ENCODE data around the gene POLR1A. TPM values are rescaled to one million over a fixed set of nuclear protein-coding genes. Genes with fewer than 3 reads are reported as not detected.

The POLR1A gene
- total and polyA plus RNA-seq, 4 donors, result 3.2 to 12.3 (median 6.1) TPM

- DNase-seq (ENCODE audit: low spot score), result no peak
- Histone ChIP-seq H3K27me3 (ENCODE audit: control insufficient read depth in 4 of 4, insufficient read depth in 4 of 4, low read length in 3 of 4) (no peaks in the 10 kb centered on the region), H3K9ac (ENCODE audit: low read depth in 1 of 2, low read length in 2 of 2) (no peak overlapping the region), H3K27ac (ENCODE audit: low read depth in 1 of 2, low read length in 2 of 2) (no peak overlapping the region), H3K4me3 (ENCODE audit: low read depth in 1 of 3, low read length in 3 of 3) (no peak overlapping the region), H3K36me3 (ENCODE audit: control insufficient read depth in 4 of 4, insufficient read depth in 3 of 4, low read depth in 1 of 4, low read length in 3 of 4) (no peaks in the 10 kb centered on the region), H3K9me3 (ENCODE audit: control insufficient read depth in 4 of 4, low read length in 3 of 4) (peaks cover 0 to 8% (median 6%) of the 10 kb centered on the region in 4 donors), H3K4me1 (ENCODE audit: control insufficient read depth in 4 of 4, insufficient read depth in 4 of 4, low read length in 3 of 4) (no peaks in the 10 kb centered on the region)
- WGBS, result 83% methylated on average over 22 of the region's 22 CpGs
- TF ChIP-seq NR2F2 (IDR thresholded peaks at IDR 0.05), result no peak
- TF ChIP-seq FOXA1 (IDR thresholded peaks at IDR 0.05), result no peak
- TF ChIP-seq REST (IDR thresholded peaks at IDR 0.05), result no peak
- no peak for TF ChIP-seq TAF1 (conservative IDR thresholded peaks at IDR 0.05)
- no peak for TF ChIP-seq HNF4A (conservative IDR thresholded peaks at IDR 0.05)
- TF ChIP-seq, protein P1, sequence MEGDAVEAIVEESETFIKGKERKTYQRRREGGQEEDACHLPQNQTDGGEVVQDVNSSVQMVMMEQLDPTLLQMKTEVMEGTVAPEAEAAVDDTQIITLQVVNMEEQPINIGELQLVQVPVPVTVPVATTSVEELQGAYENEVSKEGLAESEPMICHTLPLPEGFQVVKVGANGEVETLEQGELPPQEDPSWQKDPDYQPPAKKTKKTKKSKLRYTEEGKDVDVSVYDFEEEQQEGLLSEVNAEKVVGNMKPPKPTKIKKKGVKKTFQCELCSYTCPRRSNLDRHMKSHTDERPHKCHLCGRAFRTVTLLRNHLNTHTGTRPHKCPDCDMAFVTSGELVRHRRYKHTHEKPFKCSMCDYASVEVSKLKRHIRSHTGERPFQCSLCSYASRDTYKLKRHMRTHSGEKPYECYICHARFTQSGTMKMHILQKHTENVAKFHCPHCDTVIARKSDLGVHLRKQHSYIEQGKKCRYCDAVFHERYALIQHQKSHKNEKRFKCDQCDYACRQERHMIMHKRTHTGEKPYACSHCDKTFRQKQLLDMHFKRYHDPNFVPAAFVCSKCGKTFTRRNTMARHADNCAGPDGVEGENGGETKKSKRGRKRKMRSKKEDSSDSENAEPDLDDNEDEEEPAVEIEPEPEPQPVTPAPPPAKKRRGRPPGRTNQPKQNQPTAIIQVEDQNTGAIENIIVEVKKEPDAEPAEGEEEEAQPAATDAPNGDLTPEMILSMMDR (IDR thresholded peaks at IDR 0.05; ENCODE audit: low read depth, low read length, missing input control), result no peak
- TF ChIP-seq, protein P2, sequence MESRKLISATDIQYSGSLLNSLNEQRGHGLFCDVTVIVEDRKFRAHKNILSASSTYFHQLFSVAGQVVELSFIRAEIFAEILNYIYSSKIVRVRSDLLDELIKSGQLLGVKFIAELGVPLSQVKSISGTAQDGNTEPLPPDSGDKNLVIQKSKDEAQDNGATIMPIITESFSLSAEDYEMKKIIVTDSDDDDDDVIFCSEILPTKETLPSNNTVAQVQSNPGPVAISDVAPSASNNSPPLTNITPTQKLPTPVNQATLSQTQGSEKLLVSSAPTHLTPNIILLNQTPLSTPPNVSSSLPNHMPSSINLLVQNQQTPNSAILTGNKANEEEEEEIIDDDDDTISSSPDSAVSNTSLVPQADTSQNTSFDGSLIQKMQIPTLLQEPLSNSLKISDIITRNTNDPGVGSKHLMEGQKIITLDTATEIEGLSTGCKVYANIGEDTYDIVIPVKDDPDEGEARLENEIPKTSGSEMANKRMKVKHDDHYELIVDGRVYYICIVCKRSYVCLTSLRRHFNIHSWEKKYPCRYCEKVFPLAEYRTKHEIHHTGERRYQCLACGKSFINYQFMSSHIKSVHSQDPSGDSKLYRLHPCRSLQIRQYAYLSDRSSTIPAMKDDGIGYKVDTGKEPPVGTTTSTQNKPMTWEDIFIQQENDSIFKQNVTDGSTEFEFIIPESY (IDR thresholded peaks at IDR 0.05), result no peak
- TF ChIP-seq MAX (IDR thresholded peaks at IDR 0.05), result no peak
- TF ChIP-seq HNF4G (IDR thresholded peaks at IDR 0.05), result no peak
- TF ChIP-seq RXRA (IDR thresholded peaks at IDR 0.05), result no peak
- TF ChIP-seq JUND (IDR thresholded peaks at IDR 0.05), result no peak
- TF ChIP-seq SP1 (IDR thresholded peaks at IDR 0.05), result no peak
- TF ChIP-seq EGR1 (IDR thresholded peaks at IDR 0.05; ENCODE audit: low read depth in 2 of 2), result no peak
- TF ChIP-seq FOXA2 (IDR thresholded peaks at IDR 0.05), result no peak
- no peak for TF ChIP-seq RAD21 (IDR thresholded peaks at IDR 0.05)
- TF ChIP-seq GABPA (IDR thresholded peaks at IDR 0.05 in 1 of 2, conservative IDR thresholded peaks at IDR 0.05 in 1 of 2), result no peak
- TF ChIP-seq ATF3 (IDR thresholded peaks at IDR 0.05), result no peak
- TF ChIP-seq YY1 (IDR thresholded peaks at IDR 0.05), result no peak
These were observed 87.5 kb downstream of the POLR1A start for GRCh38 chr2:86017901-86018896.
